NB4 (cell line): ENCODE results near the gene LRMDA.

ENCODE experiments used
- DNase-seq: peaks from one replicate; pipeline ENCODE4 v3.0.0; 2010; ENCODE audit warnings: low read depth
- H3K4me3 ChIP-seq: one replicate; pipeline ENCODE4 v1.5.1; 2011; ENCODE audit warnings: mild to moderate bottlenecking, low read depth, low read length, moderate library complexity
- CTCF ChIP-seq: IDR thresholded peaks from one replicate; pipeline ENCODE4 v1.5.1; 2012; ENCODE audit warnings: low read depth, low read length
- MAX ChIP-seq: IDR thresholded peaks from 2 replicates; pipeline ENCODE4 v1.6.1; 2011; ENCODE audit warnings: low read depth, low read length
- MYC ChIP-seq: IDR thresholded peaks from 2 replicates; pipeline ENCODE4 v1.6.1; 2011; ENCODE audit warnings: low read depth, low read length
- POLR2A ChIP-seq: IDR thresholded peaks from 2 replicates; pipeline ENCODE4 v1.6.1; 2011; ENCODE audit warnings: mild to moderate bottlenecking; ENCODE audit not compliant: insufficient read length; ENCODE audit errors: extremely low read depth

The LRMDA gene

GRCh38 chr10:75995720-75996119, 564.3 kb downstream of the LRMDA start:
- no peak for TF ChIP-seq MYC
- TF ChIP-seq POLR2A = no peak
- TF ChIP-seq CTCF = no peak
- no peak for TF ChIP-seq MAX
- no peak for DNase-seq
- no peak overlapping the region for H3K4me3 ChIP-seq

GRCh38 chr10:75999001-75999400, 567.6 kb downstream of the LRMDA start:
- no peak overlapping the region for H3K4me3 ChIP-seq
- TF ChIP-seq MYC = no peak
- no peak for TF ChIP-seq POLR2A
- TF ChIP-seq MAX = no peak
- TF ChIP-seq CTCF = no peak
- no peak for DNase-seq

- no peak for DNase-seq
- no peak for TF ChIP-seq POLR2A
- TF ChIP-seq CTCF = no peak
- TF ChIP-seq MAX = no peak
- no peak for TF ChIP-seq MYC
- no peak overlapping the region for H3K4me3 ChIP-seq
Observed at GRCh38 chr10:75999515-76000209, 568.2 kb downstream of the LRMDA start.

GRCh38 chr10:76000550-76000949, 569.1 kb downstream of the LRMDA start:
- DNase-seq = no peak
- no peak for TF ChIP-seq MAX
- TF ChIP-seq MYC = no peak
- TF ChIP-seq POLR2A = no peak
- no peak for TF ChIP-seq CTCF
- no peak overlapping the region for H3K4me3 ChIP-seq

GRCh38 chr10:76001019-76001418, 569.6 kb downstream of the LRMDA start:
- no peak overlapping the region for H3K4me3 ChIP-seq
- no peak for DNase-seq
- no peak for TF ChIP-seq CTCF
- TF ChIP-seq POLR2A = no peak
- TF ChIP-seq MAX = no peak
- no peak for TF ChIP-seq MYC

- no peak overlapping the region for H3K4me3 ChIP-seq
- no peak for DNase-seq
- TF ChIP-seq CTCF (no peak), MAX (no peak), MYC (no peak), POLR2A (no peak)
Observed at GRCh38 chr10:76001461-76001860, 570.0 kb downstream of the LRMDA start.
